ENCODE data around the gene AVEN. TPM values are rescaled to one million over a fixed set of nuclear protein-coding genes. Genes with fewer than 3 reads are reported as not detected.

AVEN gene
- total and polyA plus RNA-seq, 5 donors = 15.1 to 20.3 (median 17.3) TPM

DNA sequence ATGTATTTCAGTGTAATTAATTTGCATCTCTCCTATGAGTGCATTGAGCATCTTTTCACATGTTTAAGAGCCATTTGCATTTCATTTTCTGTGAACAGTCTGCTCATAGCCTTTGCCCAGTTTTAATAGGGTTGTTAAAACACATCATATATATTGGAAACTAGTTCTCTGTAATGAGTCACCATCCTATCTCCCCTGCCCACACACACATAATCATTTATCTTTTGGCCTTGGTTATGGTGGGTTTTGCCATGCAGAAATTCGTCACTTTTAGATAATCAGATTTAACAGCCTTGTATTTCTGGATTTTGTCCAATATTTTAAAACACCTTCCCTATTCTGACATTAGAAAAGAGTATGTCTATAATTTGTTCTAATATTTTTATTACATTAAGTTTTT is 82.6 kb downstream of the AVEN start:
- 16% methylated on average over 1 of the region's 1 CpG for WGBS
- Histone ChIP-seq H3K27ac (ENCODE audit: low read length) (no peak overlapping the region), H3K4me1 (ENCODE audit: control insufficient read depth, insufficient read depth, low read length) (peaks cover 2% of the 10 kb centered on the region), H3K27me3 (ENCODE audit: control insufficient read depth, insufficient read depth) (no peaks in the 10 kb centered on the region), H3K4me3 (ENCODE audit: low read length) (no peak overlapping the region), H3K9me3 (ENCODE audit: control insufficient read depth, low read length) (no peaks in the 10 kb centered on the region)
- DNase-seq = no peak
- no peak for ATAC-seq
- intact Hi-C loops (cut with DNase I) = no loop called here

DNA sequence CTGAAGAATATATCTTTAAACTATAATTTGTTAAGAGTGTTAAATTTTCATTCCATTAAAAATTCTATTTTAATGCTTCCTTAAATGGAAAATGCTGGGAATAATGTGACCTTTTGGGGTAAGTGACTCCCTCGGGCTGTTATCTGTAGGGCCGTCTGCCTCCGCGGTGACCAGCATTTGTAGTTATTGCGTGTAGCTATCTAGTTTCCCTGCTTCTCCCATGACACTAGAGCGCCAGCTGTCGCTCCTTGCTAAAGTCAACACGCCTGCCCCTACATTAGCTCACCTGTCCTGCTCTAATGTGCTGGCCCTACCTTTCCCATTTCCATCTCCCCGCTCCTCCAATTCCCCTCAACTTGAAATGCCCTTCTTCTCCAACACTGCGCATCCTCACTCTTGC is 83.1 kb downstream of the AVEN start:
- intact Hi-C loops (cut with DNase I) = no loop called here
- WGBS = 62% methylated on average over 10 of the region's 10 CpGs

DNA sequence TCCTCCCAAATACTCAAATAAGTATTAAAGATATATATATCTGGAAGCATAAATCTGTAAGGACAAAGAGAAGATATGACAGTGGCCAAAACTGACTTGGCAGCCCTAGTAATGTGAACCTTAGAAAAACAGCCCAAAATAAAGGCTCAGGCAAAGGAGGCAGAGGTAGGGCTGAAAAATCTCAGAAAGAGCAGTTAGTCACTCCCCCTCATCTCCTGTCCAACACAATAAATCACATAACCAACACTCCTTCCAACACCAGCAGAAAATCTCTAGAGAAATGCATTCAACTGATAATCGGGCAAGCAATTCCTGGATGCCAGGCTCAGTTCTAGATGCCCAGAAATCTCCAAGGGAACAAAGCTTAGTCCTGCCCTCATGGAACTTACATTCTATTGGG is 92.9 kb downstream of the AVEN start:
- intact Hi-C loops (cut with DNase I) = no loop called here
- WGBS = 79% methylated on average over 1 of the region's 1 CpG
- Histone ChIP-seq H3K9me3 (ENCODE audit: control insufficient read depth, low read length) (no peaks in the 10 kb centered on the region), H3K4me1 (ENCODE audit: control insufficient read depth, insufficient read depth, low read length) (no peaks in the 10 kb centered on the region), H3K4me3 (ENCODE audit: low read length) (no peak overlapping the region), H3K27ac (ENCODE audit: low read length) (no peak overlapping the region), H3K27me3 (ENCODE audit: control insufficient read depth, insufficient read depth) (no peaks in the 10 kb centered on the region)
- ATAC-seq (no peak), DNase-seq (no peak)

More for the DNA sequence above, 83.1 kb downstream of the AVEN start:
- Histone ChIP-seq H3K4me3 (ENCODE audit: low read length) (no peak overlapping the region), H3K4me1 (ENCODE audit: control insufficient read depth, insufficient read depth, low read length) (peaks cover 2% of the 10 kb centered on the region), H3K27me3 (ENCODE audit: control insufficient read depth, insufficient read depth) (no peaks in the 10 kb centered on the region), H3K9me3 (ENCODE audit: control insufficient read depth, low read length) (no peaks in the 10 kb centered on the region), H3K27ac (ENCODE audit: low read length) (no peak overlapping the region)
- no peak for ATAC-seq
- DNase-seq = no peak

DNA sequence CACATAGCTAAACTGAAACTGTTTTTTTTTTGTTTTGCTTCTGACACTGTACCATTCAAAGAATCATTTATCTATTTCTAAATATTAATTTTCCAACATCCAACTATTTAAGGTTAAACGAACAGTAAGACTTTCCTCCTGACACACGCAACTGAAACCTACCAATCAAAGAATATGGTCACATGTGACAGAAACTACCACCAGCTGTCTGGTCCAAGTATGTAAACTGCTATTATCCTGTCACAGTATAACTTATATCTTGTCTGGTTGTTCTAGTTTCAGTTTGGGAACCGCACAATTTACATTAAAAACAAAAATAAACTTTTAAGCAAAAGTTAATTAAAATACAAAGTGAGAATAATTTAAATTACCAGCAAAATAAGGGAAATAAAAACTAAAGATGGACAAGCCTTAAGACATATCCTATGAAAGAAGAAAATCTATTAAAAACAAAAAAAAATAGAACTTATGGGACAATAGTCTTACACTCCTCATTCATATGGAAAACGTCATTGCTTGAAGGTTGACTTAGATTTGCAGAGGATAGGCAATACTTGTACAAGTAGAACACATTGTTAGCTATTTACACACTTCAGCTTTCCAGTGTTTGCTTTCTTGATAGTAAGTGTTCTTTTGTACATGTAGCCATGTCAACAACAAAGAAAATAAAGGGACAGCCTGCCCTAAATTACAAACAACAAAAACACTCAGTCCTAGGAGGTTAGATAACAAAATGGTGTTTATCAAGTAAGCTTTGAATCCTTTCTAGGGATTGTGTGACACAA is 97.5 kb downstream of the AVEN start:
- intact Hi-C loops (cut with DNase I) = no loop called here

DNA sequence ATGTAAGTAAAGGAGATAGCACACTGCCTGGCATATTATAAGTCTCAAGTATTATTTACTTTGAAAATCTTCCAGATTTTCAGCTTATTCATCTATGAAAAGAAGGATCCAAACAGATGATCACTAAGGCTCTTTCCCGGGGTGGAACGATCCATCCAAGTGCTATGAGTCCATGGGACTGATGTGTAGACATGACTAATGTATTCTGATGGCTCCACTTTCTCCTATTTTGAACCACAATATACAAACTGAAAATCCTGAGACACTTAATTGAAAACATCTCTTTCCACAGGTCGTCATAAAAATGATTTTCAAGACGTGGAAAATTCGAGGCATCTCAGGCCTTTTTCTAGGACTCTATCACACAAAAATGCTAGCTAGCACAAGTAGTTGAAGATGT is 104.1 kb downstream of the AVEN start:
- intact Hi-C loops (cut with DNase I) = no loop called here
- H3K9me3 ChIP-seq (ENCODE audit: control insufficient read depth, low read length) = no peaks in the 10 kb centered on the region
- H3K27ac ChIP-seq (ENCODE audit: low read length) = no peak overlapping the region
- no peak for ATAC-seq
- DNase-seq = no peak
- H3K4me3 ChIP-seq (ENCODE audit: low read length) = no peak overlapping the region
- H3K4me1 ChIP-seq (ENCODE audit: control insufficient read depth, insufficient read depth, low read length) = no peaks in the 10 kb centered on the region
- 82% methylated on average over 5 of the region's 5 CpGs for WGBS
- H3K27me3 ChIP-seq (ENCODE audit: control insufficient read depth, insufficient read depth) = no peaks in the 10 kb centered on the region

More for the DNA sequence above, 97.5 kb downstream of the AVEN start:
- Histone ChIP-seq H3K27me3 (ENCODE audit: control insufficient read depth, insufficient read depth) (no peaks in the 10 kb centered on the region), H3K4me3 (ENCODE audit: low read length) (no peak overlapping the region), H3K4me1 (ENCODE audit: control insufficient read depth, insufficient read depth, low read length) (no peaks in the 10 kb centered on the region), H3K27ac (ENCODE audit: low read length) (no peak overlapping the region), H3K9me3 (ENCODE audit: control insufficient read depth, low read length) (no peaks in the 10 kb centered on the region)
- no peak for ATAC-seq
- no peak for DNase-seq
- 84% methylated on average over 4 of the region's 4 CpGs for WGBS

DNA sequence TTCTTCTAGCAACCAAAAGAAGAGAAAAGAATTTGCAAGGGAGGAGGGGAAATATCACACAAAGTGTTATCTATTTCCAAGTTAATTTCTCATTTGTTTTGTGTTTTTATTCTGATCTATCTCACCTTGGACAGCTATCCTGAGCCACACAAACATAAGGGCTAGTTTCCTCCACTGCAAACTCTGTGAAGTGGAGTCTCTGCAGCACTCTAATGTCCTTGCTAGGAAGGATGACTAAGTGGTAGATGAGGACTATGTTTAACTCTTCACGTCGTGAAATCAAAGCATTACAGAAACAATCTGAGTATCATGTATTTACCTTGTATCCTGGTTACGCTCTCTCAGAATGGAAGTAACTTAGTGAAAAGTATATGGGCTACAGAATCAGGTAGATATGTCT is 104.6 kb downstream of the AVEN start:
- Histone ChIP-seq H3K9me3 (ENCODE audit: control insufficient read depth, low read length) (no peaks in the 10 kb centered on the region), H3K4me1 (ENCODE audit: control insufficient read depth, insufficient read depth, low read length) (no peaks in the 10 kb centered on the region), H3K27me3 (ENCODE audit: control insufficient read depth, insufficient read depth) (no peaks in the 10 kb centered on the region), H3K27ac (ENCODE audit: low read length) (no peak overlapping the region), H3K4me3 (ENCODE audit: low read length) (no peak overlapping the region)
- intact Hi-C loops (cut with DNase I) = no loop called here
- ATAC-seq = no peak
- WGBS = 78% methylated on average over 3 of the region's 3 CpGs
- no peak for DNase-seq

DNA sequence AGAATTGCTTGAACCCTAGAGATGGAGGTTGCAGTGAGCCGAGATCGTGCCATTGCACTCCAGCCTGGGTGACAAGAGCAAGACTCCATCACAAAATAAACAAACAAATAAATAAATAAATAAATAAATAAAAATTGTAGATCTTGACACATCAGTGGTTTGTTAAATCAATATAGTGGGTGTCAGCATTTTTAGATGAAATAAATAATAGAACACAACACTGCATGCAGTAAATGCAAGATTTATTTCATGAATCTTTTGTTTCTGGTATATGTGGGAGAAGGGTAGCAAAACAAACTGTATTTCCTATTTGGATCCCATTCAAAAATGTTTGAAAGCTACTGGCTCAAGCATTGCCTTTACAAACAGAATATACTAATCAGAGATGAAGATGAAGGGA is 106.3 kb downstream of the AVEN start:
- no peak overlapping the region for H3K27ac ChIP-seq (ENCODE audit: low read length)
- H3K4me3 ChIP-seq (ENCODE audit: low read length) = no peak overlapping the region
- no peaks in the 10 kb centered on the region for H3K9me3 ChIP-seq (ENCODE audit: control insufficient read depth, low read length)
- DNase-seq = no peak
- no peaks in the 10 kb centered on the region for H3K27me3 ChIP-seq (ENCODE audit: control insufficient read depth, insufficient read depth)
- WGBS = 91% methylated on average over 2 of the region's 2 CpGs
- ATAC-seq = no peak
- no peaks in the 10 kb centered on the region for H3K4me1 ChIP-seq (ENCODE audit: control insufficient read depth, insufficient read depth, low read length)
- intact Hi-C loops (cut with DNase I) = no loop called here

DNA sequence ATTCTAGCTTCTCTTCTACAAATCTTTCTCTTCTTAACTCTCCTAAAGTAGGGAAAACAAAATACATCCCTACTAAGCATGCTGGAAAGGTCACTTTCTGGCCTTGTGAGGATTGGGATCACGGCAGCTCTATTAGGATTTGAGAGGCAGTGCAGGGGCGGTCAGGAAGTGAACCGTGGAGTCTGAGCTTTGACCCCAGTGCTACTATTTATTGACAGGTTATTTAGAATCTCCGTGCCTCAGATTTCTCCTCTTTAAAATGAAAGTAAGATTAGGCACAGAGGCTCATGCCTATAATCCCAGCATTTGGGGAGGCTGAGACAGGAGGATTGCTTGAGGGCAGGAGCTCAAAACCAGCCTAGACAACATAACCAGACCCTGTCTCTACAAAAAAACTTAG is 112.7 kb downstream of the AVEN start:
- WGBS = 80% methylated on average over 4 of the region's 4 CpGs
- no peaks in the 10 kb centered on the region for H3K9me3 ChIP-seq (ENCODE audit: control insufficient read depth, low read length)
- no peak for ATAC-seq
- H3K4me1 ChIP-seq (ENCODE audit: control insufficient read depth, insufficient read depth, low read length) = no peaks in the 10 kb centered on the region
- no peaks in the 10 kb centered on the region for H3K27me3 ChIP-seq (ENCODE audit: control insufficient read depth, insufficient read depth)
- intact Hi-C loops (cut with DNase I) = no loop called here
- no peak overlapping the region for H3K27ac ChIP-seq (ENCODE audit: low read length)
- DNase-seq = no peak
- no peak overlapping the region for H3K4me3 ChIP-seq (ENCODE audit: low read length)

DNA sequence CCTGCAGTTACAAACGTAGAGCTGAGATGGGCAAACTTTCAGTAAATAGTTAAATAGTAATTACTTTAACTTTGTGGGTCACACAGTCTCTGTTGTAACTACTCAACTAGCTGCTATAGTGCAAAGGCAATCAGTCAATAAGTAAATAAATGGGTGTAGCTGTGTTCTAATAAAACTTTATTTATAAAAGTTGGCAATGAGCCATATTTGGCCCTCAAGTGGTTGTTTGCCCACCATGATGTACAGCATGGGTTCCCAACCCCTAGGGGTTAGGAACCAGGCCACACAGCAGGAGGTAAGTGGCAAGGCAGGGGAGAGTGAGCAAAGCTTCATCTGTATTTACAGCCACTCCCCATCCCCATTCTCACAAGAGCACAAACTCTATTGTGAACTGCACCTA is 115.6 kb downstream of the AVEN start:
- WGBS = 92% methylated on average over 1 of the region's 1 CpG
- ATAC-seq = no peak
- Histone ChIP-seq H3K4me1 (ENCODE audit: control insufficient read depth, insufficient read depth, low read length) (no peaks in the 10 kb centered on the region), H3K4me3 (ENCODE audit: low read length) (no peak overlapping the region), H3K27ac (ENCODE audit: low read length) (no peak overlapping the region), H3K27me3 (ENCODE audit: control insufficient read depth, insufficient read depth) (no peaks in the 10 kb centered on the region), H3K9me3 (ENCODE audit: control insufficient read depth, low read length) (no peaks in the 10 kb centered on the region)
- intact Hi-C loops (cut with DNase I) = no loop called here
- no peak for DNase-seq

DNA sequence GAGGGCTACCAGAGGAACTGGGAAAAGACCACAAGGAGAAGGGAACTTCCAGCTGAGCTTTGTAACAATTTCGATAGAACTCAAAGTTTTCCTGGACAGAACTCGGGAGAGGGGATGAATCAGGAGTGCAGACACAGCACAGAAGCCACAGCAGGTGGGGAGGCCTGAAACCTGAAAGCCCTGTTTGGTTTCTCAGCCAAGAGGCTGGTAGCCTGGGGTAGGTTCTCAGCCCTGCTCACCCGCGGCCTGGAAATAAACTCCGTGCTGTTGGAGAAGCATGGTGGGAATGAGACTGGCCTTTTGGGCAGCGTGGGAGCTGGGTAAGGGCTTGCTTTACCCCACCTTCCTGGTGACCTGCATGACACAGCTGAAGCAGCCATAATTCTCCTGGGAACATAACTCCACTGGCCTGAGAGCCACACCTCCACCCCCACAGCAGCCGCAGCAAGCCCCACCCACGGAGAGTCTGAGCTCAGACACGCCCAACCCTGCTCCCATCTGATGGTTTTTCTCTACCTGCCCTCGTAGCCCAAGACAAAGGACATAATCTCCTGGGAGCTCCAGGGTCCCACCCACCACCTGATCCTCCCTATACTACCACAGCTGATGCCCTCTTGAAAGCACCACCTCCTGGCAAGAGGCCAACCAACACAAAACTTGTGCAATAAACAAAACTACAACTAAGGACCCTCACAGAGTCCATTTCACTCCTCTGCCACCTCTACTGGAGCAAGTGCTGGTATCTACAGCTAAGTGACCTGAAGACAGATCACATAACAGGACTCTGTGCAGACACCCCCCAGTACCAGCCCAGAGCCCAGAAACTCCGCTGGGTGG is 123.2 kb downstream of the AVEN start:
- H3K27me3 ChIP-seq (ENCODE audit: control insufficient read depth, insufficient read depth) = no peaks in the 10 kb centered on the region
- no peak for ATAC-seq
- H3K4me3 ChIP-seq (ENCODE audit: low read length) = no peak overlapping the region
- no peaks in the 10 kb centered on the region for H3K9me3 ChIP-seq (ENCODE audit: control insufficient read depth, low read length)
- no peak overlapping the region for H3K27ac ChIP-seq (ENCODE audit: low read length)
- H3K4me1 ChIP-seq (ENCODE audit: control insufficient read depth, insufficient read depth, low read length) = no peaks in the 10 kb centered on the region
- 79% methylated on average over 11 of the region's 11 CpGs for WGBS
- intact Hi-C loops (cut with DNase I) = no loop called here
- DNase-seq = no peak

DNA sequence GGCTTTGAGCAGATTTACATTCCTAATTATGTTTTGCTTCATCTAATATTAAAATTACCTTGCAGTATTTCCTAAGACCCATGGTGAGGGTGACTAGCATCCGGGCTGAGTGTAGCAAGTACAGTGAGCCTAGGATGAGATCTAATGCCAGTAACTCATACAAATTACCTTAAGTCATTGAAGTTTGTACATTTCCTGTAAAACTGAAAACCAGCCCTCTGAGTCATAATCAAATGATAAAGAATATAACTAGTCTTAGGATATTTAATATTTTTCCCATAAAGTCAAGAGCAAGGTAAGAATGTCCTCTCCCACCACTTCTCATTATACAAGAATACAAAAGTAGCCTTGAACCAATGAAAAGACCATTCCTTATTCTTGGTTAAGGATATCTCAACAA is 125.5 kb downstream of the AVEN start:
- 89% methylated on average over 1 of the region's 1 CpG for WGBS
- intact Hi-C loops (cut with DNase I) = no loop called here
- ATAC-seq = no peak
- no peaks in the 10 kb centered on the region for H3K9me3 ChIP-seq (ENCODE audit: control insufficient read depth, low read length)
- no peak overlapping the region for H3K27ac ChIP-seq (ENCODE audit: low read length)
- no peaks in the 10 kb centered on the region for H3K27me3 ChIP-seq (ENCODE audit: control insufficient read depth, insufficient read depth)
- no peaks in the 10 kb centered on the region for H3K4me1 ChIP-seq (ENCODE audit: control insufficient read depth, insufficient read depth, low read length)
- DNase-seq = no peak
- no peak overlapping the region for H3K4me3 ChIP-seq (ENCODE audit: low read length)

All from right cardiac atrium (tissue), 5 donors.